HepG2 (cell line): ENCODE measurements around the gene ZBTB46. TPM values are rescaled to one million over a fixed set of nuclear protein-coding genes. Genes with fewer than 3 reads are reported as not detected.

ENCODE experiments used
- AGO2 ChIP-seq: fragments of 200-400 bp; formaldehyde crosslinking; optimal IDR thresholded peaks from 2 replicates; pipeline ENCODE3; 2017; ENCODE audit warnings: mild to moderate bottlenecking, low read depth, low read length, moderate library complexity
- ARHGAP35 ChIP-seq: sonication (generic); formaldehyde crosslinking; IDR thresholded peaks from 2 replicates; pipeline ENCODE4 v1.9.0; 2022; ENCODE audit warnings: mild to moderate bottlenecking, inconsistent platforms, moderate library complexity, missing genetic modification reagents, borderline replicate concordance
- JUND ChIP-seq: sonication (generic); formaldehyde crosslinking; IDR thresholded peaks from 2 replicates; pipeline ENCODE4 v1.8.0; 2022; ENCODE audit warnings: mild to moderate bottlenecking, missing genetic modification reagents
- RXRA ChIP-seq: sonication (generic); formaldehyde crosslinking; IDR thresholded peaks from 2 replicates; pipeline ENCODE4 v1.5.1; 2020; ENCODE audit warnings: missing genetic modification reagents
- TBX2 ChIP-seq: sonication (generic); formaldehyde crosslinking; IDR thresholded peaks from 2 replicates; pipeline ENCODE4 v1.5.0; 2020; ENCODE audit warnings: missing genetic modification reagents, mild to moderate bottlenecking, borderline replicate concordance
- ZNF329 ChIP-seq: sonication (generic); formaldehyde crosslinking; IDR thresholded peaks from 2 replicates; pipeline ENCODE4 v1.9.0; 2021; ENCODE audit warnings: low read depth, mild to moderate bottlenecking, missing genetic modification reagents
- ZNF331 ChIP-seq: sonication (generic); formaldehyde crosslinking; IDR thresholded peaks from 2 replicates; pipeline ENCODE4 v1.4.0; 2020; ENCODE audit warnings: missing genetic modification reagents
- ZNF781 ChIP-seq: sonication (generic); formaldehyde crosslinking; IDR thresholded peaks from 2 replicates; pipeline ENCODE4 v1.5.1; 2020; ENCODE audit warnings: borderline replicate concordance, mild to moderate bottlenecking, missing genetic modification reagents; ENCODE audit errors: not compliant biosample characterization
- ZSCAN12 ChIP-seq: sonication (generic); formaldehyde crosslinking; IDR thresholded peaks from 2 replicates; pipeline ENCODE4 v1.9.0; 2021; ENCODE audit warnings: mild to moderate bottlenecking, missing genetic modification reagents
- polyA plus RNA-seq, 8 experiments: library from polyadenylated mRNA; depleted of rRNA in 3 of 8; stranded (reverse) in 7 of 8; unstranded in 1 of 8; fragments of >200 nt; fragmentation: Illumina TruSeq in 4 of 8; extraction: Trizol in 4 of 8; gene quantifications; 2 replicates each; pipeline versions ENCODE4 v1.2.1 to v1.2.3, GENCODE V29; 2011 to 2016; ENCODE audit warnings: low read depth in 4 of 8, missing spikeins in 1 of 8, mixed read lengths in 1 of 8; ENCODE audit not compliant: insufficient read depth in 1 of 8
- total RNA-seq, 5 experiments: library from RNA; depleted of rRNA; stranded (reverse); fragments of >200 nt; fragmentation: Illumina TruSeq; extraction: Trizol; gene quantifications; 2 replicates each; pipeline ENCODE4 v1.2.3, GENCODE V29; 2016; ENCODE audit warnings: low read depth in 1 of 5
- TF ChIP-seq, protein P1 (sequence below): sonication (generic); formaldehyde crosslinking; IDR thresholded peaks from 2 replicates; pipeline ENCODE4 v1.8.0; 2022; ENCODE audit warnings: missing genetic modification reagents, mild to moderate bottlenecking, inconsistent platforms, borderline replicate concordance
- TF ChIP-seq, protein P2 (sequence below): sonication (generic); formaldehyde crosslinking; IDR thresholded peaks from 2 replicates; pipeline ENCODE4; 2020; ENCODE audit warnings: missing genetic modification reagents, mild to moderate bottlenecking, borderline replicate concordance
- TF ChIP-seq, protein P3 (sequence below): sonication (generic); formaldehyde crosslinking; IDR thresholded peaks from 2 replicates; pipeline ENCODE4 v1.8.0; 2022; ENCODE audit warnings: mild to moderate bottlenecking, missing genetic modification reagents; ENCODE audit not compliant: insufficient replicate concordance
- TF ChIP-seq, protein P4 (sequence below): IDR thresholded peaks from 2 replicates; pipeline ENCODE4 v1.6.1; 2016; ENCODE audit warnings: missing biosample characterization, missing genetic modification reagents, low read depth
- TF ChIP-seq, protein P5 (sequence below): IDR thresholded peaks from 2 replicates; pipeline ENCODE4 v1.6.1; 2012; ENCODE audit warnings: inconsistent platforms
- TF ChIP-seq, protein P6 (sequence below): sonication (generic); formaldehyde crosslinking; IDR thresholded peaks from 2 replicates; pipeline ENCODE4 v1.5.0; 2020; ENCODE audit warnings: missing genetic modification reagents

Gene ZBTB46
- total and polyA plus RNA-seq, 2 of the 13 experiments (the other 11 are each of a cell fraction or from before 2014, with no cell fraction given) = 1.6 to 13.5 TPM

DNA sequence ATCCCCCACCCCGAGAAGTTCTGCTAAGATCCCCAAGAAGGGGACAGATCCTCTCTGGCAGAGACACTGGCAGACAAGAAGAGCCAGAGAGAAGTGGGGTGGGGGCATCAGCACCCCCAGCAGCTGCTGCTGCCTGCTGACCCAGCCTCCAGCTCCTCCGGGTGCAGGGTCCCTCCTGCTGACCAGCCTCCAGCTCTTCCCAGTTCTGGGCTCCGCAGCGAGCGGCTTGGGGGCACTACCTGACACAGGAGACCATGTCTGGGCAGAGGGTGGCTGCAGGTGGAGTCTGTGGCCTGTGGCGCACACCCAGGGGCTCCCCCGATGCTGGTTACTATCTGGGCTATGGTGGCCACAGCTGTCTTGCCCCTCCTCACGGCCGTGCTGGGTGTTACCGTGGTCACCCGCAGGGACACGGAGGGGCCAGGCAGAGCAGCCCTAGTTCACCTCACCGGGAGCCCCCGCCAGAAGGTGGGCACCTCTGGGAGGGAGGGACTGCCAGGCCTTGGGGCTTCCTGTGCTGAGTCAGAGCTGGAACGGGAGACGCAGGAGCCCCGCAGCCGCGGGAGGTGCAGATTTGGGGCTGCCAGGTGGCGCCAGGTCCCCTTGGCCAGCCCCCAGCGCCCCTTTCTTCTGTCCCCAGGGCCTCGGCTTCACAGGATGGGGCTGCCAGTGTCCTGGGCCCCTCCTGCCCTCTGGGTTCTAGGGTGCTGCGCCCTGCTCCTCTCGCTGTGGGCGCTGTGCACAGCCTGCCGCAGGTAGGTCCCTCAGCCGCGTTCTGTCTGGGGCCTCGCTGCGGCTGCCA, 94.0 kb downstream of the ZBTB46 start (continued):
- TF ChIP-seq, protein P1, sequence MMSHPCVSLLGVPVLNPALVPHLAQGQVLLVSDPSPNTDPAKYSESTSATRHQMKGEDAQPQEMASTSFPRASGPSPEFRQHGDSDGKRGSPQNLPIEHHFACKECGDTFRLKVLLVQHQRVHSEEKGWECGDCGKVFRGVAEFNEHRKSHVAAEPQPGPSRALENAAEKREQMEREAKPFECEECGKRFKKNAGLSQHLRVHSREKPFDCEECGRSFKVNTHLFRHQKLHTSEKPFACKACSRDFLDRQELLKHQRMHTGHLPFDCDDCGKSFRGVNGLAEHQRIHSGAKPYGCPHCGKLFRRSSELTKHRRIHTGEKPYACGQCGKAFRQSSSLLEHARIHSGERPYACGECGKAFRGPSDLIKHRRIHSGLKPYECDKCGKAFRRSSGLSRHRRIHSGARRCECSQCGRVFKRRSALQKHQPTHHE (CRISPR knock-in tag) = no peak
- TF ChIP-seq, protein P2, sequence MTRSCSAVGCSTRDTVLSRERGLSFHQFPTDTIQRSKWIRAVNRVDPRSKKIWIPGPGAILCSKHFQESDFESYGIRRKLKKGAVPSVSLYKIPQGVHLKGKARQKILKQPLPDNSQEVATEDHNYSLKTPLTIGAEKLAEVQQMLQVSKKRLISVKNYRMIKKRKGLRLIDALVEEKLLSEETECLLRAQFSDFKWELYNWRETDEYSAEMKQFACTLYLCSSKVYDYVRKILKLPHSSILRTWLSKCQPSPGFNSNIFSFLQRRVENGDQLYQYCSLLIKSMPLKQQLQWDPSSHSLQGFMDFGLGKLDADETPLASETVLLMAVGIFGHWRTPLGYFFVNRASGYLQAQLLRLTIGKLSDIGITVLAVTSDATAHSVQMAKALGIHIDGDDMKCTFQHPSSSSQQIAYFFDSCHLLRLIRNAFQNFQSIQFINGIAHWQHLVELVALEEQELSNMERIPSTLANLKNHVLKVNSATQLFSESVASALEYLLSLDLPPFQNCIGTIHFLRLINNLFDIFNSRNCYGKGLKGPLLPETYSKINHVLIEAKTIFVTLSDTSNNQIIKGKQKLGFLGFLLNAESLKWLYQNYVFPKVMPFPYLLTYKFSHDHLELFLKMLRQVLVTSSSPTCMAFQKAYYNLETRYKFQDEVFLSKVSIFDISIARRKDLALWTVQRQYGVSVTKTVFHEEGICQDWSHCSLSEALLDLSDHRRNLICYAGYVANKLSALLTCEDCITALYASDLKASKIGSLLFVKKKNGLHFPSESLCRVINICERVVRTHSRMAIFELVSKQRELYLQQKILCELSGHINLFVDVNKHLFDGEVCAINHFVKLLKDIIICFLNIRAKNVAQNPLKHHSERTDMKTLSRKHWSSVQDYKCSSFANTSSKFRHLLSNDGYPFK = no peak
- TF ChIP-seq, protein P3, sequence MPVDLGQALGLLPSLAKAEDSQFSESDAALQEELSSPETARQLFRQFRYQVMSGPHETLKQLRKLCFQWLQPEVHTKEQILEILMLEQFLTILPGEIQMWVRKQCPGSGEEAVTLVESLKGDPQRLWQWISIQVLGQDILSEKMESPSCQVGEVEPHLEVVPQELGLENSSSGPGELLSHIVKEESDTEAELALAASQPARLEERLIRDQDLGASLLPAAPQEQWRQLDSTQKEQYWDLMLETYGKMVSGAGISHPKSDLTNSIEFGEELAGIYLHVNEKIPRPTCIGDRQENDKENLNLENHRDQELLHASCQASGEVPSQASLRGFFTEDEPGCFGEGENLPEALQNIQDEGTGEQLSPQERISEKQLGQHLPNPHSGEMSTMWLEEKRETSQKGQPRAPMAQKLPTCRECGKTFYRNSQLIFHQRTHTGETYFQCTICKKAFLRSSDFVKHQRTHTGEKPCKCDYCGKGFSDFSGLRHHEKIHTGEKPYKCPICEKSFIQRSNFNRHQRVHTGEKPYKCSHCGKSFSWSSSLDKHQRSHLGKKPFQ = no peak
- peak; percentile 99 for TF ChIP-seq AGO2
- TF ChIP-seq, protein P4, sequence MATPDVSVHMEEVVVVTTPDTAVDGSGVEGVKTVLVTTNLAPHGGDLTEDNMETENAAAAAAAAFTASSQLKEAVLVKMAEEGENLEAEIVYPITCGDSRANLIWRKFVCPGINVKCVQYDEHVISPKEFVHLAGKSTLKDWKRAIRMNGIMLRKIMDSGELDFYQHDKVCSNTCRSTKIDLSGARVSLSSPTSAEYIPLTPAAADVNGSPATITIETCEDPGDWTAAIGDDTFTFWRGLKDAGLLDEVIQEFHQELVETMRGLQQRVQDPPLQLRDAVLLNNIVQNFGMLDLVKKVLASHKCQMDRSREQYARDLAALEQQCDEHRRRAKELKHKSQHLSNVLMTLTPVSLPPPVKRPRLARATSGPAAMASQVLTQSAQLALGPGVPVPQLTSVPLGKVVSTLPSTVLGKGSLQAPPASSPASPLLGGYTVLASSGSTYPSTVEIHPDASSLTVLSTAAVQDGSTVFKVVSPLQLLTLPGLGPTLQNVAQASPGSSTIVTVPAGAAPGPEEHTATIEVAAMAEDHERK (CRISPR knock-in tag) = no peak
- TF ChIP-seq ZNF329 (CRISPR knock-in tag) = no peak
- TF ChIP-seq, protein P5, sequence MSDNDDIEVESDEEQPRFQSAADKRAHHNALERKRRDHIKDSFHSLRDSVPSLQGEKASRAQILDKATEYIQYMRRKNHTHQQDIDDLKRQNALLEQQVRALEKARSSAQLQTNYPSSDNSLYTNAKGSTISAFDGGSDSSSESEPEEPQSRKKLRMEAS = no peak; the same call in 1 of the 2 replicates
- no peak for TF ChIP-seq ZNF331 (CRISPR knock-in tag)
- no peak; the same call in 1 of the 2 replicates for TF ChIP-seq RXRA (CRISPR knock-in tag)
- no peak for TF ChIP-seq ZSCAN12 (CRISPR knock-in tag)
- peak; percentile 64; the same call in 1 of the 2 replicates for TF ChIP-seq ARHGAP35 (CRISPR knock-in tag)
- TF ChIP-seq, protein P6, sequence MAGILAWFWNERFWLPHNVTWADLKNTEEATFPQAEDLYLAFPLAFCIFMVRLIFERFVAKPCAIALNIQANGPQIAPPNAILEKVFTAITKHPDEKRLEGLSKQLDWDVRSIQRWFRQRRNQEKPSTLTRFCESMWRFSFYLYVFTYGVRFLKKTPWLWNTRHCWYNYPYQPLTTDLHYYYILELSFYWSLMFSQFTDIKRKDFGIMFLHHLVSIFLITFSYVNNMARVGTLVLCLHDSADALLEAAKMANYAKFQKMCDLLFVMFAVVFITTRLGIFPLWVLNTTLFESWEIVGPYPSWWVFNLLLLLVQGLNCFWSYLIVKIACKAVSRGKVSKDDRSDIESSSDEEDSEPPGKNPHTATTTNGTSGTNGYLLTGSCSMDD (CRISPR knock-in tag) = no peak; the same call in 1 of the 2 replicates
- no peak for TF ChIP-seq ZNF781
- peak; percentile 58; the same call in 1 of the 2 replicates for TF ChIP-seq TBX2 (CRISPR knock-in tag)
- no peak for TF ChIP-seq JUND
